Measurements from ENCODE around the gene PRPF6. TPM values are rescaled to one million over a fixed set of nuclear protein-coding genes. Genes with fewer than 3 reads are reported as not detected.
"Not testable (repeated sequence)": the region's sequence is repeated elsewhere in the genome, so short reads cannot be mapped to it uniquely, and the experiment has no call there.

PRPF6 gene
- total RNA-seq, 1 donor: 55.4 TPM

- no peak for TF ChIP-seq CTCF (IDR thresholded peaks at IDR 0.05; ENCODE audit: insufficient read depth, low read length)
- no peak for DNase-seq (ENCODE audit: low read depth)
- no peak overlapping the region for H3K4me3 ChIP-seq (ENCODE audit: low read depth, low read length)
These were observed 29.0 kb downstream of the PRPF6 start for GRCh38 chr20:64009811-64010387.

GRCh38 chr20:64010711-64011237, 29.8 kb downstream of the PRPF6 start:
- no peak for DNase-seq (ENCODE audit: low read depth)
- no peak overlapping the region for H3K4me3 ChIP-seq (ENCODE audit: low read depth, low read length)
- no peak for TF ChIP-seq CTCF (IDR thresholded peaks at IDR 0.05; ENCODE audit: insufficient read depth, low read length)

- no peak for TF ChIP-seq CTCF (IDR thresholded peaks at IDR 0.05; ENCODE audit: insufficient read depth, low read length)
- H3K4me3 ChIP-seq (ENCODE audit: low read depth, low read length): no peak overlapping the region
- no peak for DNase-seq (ENCODE audit: low read depth)
These were observed 30.4 kb downstream of the PRPF6 start for GRCh38 chr20:64011366-64011779.

DNA sequence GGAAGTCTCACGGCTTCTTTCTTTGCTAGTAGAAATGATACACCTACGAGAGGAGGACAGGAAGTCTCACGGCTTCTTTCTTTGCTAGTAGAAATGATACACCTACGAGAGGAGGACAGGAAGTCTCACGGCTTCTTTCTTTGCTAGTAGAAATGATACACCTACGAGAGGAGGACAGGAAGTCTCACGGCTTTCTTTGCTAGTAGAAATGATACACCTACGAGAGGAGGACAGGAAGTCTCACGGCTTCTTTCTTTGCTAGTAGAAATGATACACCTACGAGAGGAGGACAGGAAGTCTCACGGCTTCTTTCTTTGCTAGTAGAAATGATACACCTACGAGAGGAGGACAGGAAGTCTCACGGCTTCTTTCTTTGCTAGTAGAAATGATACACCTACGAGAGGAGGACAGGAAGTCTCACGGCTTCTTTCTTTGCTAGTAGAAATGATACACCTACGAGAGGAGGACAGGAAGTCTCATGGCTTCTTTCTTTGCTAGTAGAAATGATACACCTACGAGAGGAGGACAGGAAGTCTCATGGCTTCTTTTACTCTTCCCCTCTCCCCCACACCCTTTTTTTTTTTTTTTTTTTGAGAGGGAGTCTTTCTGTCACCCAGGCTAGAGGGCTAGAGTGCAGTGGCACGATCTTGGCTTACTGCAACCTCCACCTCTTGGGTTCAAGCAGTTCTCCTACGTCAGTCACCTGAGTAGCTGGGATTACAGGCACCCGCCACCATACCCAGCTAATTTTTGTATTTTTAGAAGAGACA, 31.6 kb downstream of the PRPF6 start:
- H3K4me3 ChIP-seq (ENCODE audit: low read depth, low read length); DNase-seq (ENCODE audit: low read depth): not testable (repeated sequence)

DNA sequence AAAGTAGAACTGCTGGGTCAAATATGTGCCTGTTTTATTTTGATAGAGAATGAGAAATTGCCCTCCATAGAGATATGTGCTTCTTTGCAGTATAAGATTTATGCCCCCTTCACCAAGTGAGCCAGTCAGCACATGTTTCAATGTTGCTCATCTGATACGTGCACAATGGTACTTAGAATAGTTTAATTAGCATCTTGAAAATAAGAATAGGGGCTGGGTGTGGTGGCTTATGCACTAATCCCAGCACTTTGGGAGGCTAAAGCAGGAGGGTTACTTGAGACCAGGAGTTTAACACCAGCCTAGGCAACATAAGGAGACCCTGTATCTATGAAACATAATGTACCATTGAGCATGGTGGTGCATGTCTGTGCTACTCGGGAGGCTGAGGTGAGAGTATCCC, 34.7 kb downstream of the PRPF6 start:
- TF ChIP-seq CTCF (IDR thresholded peaks at IDR 0.05; ENCODE audit: insufficient read depth, low read length): no peak

GRCh38 chr20:64021124-64021975, 40.4 kb downstream of the PRPF6 start:
- DNase-seq (ENCODE audit: low read depth): no peak
- H3K4me3 ChIP-seq (ENCODE audit: low read depth, low read length): no peak overlapping the region
- TF ChIP-seq CTCF (IDR thresholded peaks at IDR 0.05; ENCODE audit: insufficient read depth, low read length): no peak

More for the DNA sequence above, 34.7 kb downstream of the PRPF6 start:
- DNase-seq (ENCODE audit: low read depth): no peak
- H3K4me3 ChIP-seq (ENCODE audit: low read depth, low read length): no peak overlapping the region
